Measurements from ENCODE around the gene SMC2.

SMC2 gene

DNA sequence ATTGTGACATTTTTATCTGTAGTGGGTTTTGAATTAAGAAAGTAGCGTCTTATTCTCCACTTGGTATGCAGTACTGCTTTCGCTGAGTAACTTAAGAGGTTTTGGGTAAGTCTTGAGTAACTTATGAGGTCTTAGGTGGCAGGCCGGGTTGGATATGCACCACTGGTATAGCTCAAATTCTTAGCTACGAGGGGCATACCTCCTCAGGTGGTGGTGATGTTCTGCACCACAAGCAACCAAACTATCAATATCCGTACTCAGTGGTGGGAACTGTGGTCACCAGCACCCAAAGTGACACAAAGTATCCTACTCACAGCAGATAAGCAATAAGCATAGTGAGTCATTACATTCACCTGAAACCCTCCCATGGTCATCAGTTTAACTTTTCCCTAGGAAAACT, 13.7 kb downstream of the SMC2 start:
- Histone ChIP-seq H3K9me3 (ENCODE audit: severe bottlenecking) (no peaks in the 10 kb centered on the region), H3K36me3 (peaks cover 71% of the 10 kb centered on the region), H3K4me3 (ENCODE audit: low read depth, low read length) (no peak overlapping the region), H3K27me3 (ENCODE audit: insufficient read depth, low read depth, severe bottlenecking) (no peaks in the 10 kb centered on the region), H3K27ac (no peak overlapping the region)
- DNase-seq: no peak
- TF ChIP-seq, protein P1, sequence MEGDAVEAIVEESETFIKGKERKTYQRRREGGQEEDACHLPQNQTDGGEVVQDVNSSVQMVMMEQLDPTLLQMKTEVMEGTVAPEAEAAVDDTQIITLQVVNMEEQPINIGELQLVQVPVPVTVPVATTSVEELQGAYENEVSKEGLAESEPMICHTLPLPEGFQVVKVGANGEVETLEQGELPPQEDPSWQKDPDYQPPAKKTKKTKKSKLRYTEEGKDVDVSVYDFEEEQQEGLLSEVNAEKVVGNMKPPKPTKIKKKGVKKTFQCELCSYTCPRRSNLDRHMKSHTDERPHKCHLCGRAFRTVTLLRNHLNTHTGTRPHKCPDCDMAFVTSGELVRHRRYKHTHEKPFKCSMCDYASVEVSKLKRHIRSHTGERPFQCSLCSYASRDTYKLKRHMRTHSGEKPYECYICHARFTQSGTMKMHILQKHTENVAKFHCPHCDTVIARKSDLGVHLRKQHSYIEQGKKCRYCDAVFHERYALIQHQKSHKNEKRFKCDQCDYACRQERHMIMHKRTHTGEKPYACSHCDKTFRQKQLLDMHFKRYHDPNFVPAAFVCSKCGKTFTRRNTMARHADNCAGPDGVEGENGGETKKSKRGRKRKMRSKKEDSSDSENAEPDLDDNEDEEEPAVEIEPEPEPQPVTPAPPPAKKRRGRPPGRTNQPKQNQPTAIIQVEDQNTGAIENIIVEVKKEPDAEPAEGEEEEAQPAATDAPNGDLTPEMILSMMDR (IDR thresholded peaks at IDR 0.05; ENCODE audit: low read depth, low read length): no peak

DNA sequence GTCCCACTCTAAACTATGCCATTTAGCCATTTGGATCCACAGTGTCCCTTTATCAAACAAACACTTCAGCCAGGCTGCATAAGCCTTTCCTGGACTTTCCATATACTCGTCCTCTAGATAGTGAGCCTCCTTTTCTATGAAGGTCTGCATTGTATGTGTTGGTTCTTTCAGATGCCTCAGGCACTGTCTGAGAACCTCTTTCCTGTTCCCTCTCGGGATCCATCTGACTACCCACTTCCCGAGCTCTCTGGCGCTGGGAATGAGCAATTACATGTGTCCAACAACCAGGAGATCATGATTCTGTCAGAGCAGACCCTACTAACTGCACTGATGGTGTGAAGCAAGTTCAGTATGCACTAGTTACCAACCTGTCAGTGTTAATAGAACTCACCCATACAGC, 14.2 kb downstream of the SMC2 start:
- TF ChIP-seq, protein P1 (IDR thresholded peaks at IDR 0.05; ENCODE audit: low read depth, low read length): no peak
- peaks cover 69% of the 10 kb centered on the region for H3K36me3 ChIP-seq

DNA sequence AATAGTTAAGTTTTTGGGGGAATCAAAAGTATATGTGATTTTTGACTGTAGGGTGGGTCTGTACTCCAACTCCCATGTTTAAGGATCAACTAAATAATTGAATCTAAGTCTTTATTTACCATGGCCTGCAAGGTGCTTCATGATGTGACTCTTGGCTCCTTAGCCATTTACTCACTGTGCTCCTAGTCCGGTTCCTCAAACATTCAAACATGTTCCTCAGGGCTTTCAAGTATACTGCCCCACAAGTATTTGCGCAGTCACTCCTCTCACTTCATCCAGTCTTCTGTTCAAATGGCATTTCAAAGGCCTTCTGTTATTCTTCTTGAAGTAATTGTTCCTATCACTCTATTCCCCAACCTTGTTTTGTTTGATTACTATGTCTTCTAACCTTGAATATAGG, 16.4 kb downstream of the SMC2 start:
- Histone ChIP-seq H3K27me3 (ENCODE audit: insufficient read depth, low read depth, severe bottlenecking) (no peaks in the 10 kb centered on the region), H3K27ac (no peak overlapping the region), H3K4me3 (ENCODE audit: low read depth, low read length) (no peak overlapping the region), H3K36me3 (peaks cover 58% of the 10 kb centered on the region), H3K9me3 (ENCODE audit: severe bottlenecking) (no peaks in the 10 kb centered on the region)
- no peak for DNase-seq
- TF ChIP-seq, protein P1 (IDR thresholded peaks at IDR 0.05; ENCODE audit: low read depth, low read length): no peak

More for the DNA sequence above, 14.2 kb downstream of the SMC2 start:
- Histone ChIP-seq H3K4me3 (ENCODE audit: low read depth, low read length) (no peak overlapping the region), H3K9me3 (ENCODE audit: severe bottlenecking) (no peaks in the 10 kb centered on the region), H3K27me3 (ENCODE audit: insufficient read depth, low read depth, severe bottlenecking) (no peaks in the 10 kb centered on the region), H3K27ac (no peak overlapping the region)
- DNase-seq: no peak

DNA sequence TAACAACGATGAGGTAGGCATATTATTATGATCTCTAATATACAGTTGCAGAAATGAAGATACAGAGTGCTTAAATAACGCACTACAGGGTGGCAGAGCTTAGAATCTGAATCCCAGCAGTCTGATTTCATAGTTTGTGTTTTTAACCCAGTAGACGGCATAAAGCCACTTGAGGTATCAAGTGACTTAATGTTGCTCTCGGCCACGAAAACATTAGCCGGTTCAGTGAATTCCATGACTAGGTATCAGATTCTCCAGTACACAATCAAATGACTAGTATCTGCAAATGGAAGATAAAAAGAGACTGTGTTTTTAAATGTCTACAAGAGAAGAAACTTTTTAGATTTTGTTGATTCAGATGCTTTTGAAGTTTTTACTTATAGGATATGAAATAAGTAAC, 24.8 kb downstream of the SMC2 start:
- H3K4me3 ChIP-seq (ENCODE audit: low read depth, low read length): no peak overlapping the region
- H3K27ac ChIP-seq: no peak overlapping the region
- DNase-seq: no peak
- H3K9me3 ChIP-seq (ENCODE audit: severe bottlenecking): no peaks in the 10 kb centered on the region
- H3K36me3 ChIP-seq: peaks cover 62% of the 10 kb centered on the region
- TF ChIP-seq, protein P1 (IDR thresholded peaks at IDR 0.05; ENCODE audit: low read depth, low read length): no peak
- H3K27me3 ChIP-seq (ENCODE audit: insufficient read depth, low read depth, severe bottlenecking): no peaks in the 10 kb centered on the region

DNA sequence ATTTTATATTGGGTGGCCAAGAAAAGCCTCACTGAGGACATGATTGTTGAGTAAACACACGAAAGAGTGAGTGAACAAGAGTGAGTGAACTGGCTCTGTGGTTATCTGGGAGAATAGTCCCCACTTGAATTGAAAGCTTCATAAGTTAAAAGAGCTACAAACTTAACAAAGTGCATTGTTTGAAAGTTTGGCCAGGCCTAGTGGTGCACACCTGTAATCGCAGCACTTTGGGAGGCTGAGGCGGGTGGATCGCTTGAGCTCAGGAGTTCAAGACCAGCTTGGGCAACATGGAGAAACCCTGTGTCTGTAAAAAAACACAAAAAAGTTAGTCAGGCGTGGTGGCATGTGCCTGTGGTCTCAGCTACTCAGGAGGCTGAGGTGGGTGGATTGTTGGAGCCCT, 26.9 kb downstream of the SMC2 start:
- H3K27me3 ChIP-seq (ENCODE audit: insufficient read depth, low read depth, severe bottlenecking): no peaks in the 10 kb centered on the region
- TF ChIP-seq, protein P1 (IDR thresholded peaks at IDR 0.05; ENCODE audit: low read depth, low read length): no peak
- no peaks in the 10 kb centered on the region for H3K9me3 ChIP-seq (ENCODE audit: severe bottlenecking)
- H3K36me3 ChIP-seq: peaks cover 71% of the 10 kb centered on the region
- no peak for DNase-seq
- H3K27ac ChIP-seq: no peak overlapping the region
- no peak overlapping the region for H3K4me3 ChIP-seq (ENCODE audit: low read depth, low read length)

GRCh38 chr9:104138243-104138868, 44.2 kb downstream of the SMC2 start:
- Histone ChIP-seq H3K9me3 (ENCODE audit: severe bottlenecking) (no peaks in the 10 kb centered on the region), H3K4me3 (ENCODE audit: low read depth, low read length) (no peak overlapping the region), H3K27me3 (ENCODE audit: insufficient read depth, low read depth, severe bottlenecking) (no peaks in the 10 kb centered on the region), H3K36me3 (peaks cover 76% of the 10 kb centered on the region), H3K27ac (no peak overlapping the region)
- TF ChIP-seq, protein P1 (IDR thresholded peaks at IDR 0.05; ENCODE audit: low read depth, low read length): no peak
- no peak for DNase-seq

Data from WERI-Rb-1 (cell line).